HEK293T (cell line): ENCODE data around the gene ADAMTS3.

Experiments
- CTCF ChIA-PET: fragments of 350-600 bp; formaldehyde crosslinking; extraction: SDS; loops from one replicate; lab custom pipeline; 2021; ENCODE audit warnings: antibody characterized with exemption, inconsistent platforms; lab: Yijun Ruan, JAX
- POLR2A ChIA-PET: fragments of 350-600 bp; formaldehyde crosslinking; extraction: SDS; loops from one replicate; lab custom pipeline; 2020; ENCODE audit warnings: antibody characterized with exemption, inconsistent platforms; lab: Yijun Ruan, JAX
- DNase-seq: peaks from one replicate; pipeline ENCODE4 v3.0.0; 2012; ENCODE audit warnings: mixed read lengths; ENCODE audit errors: extremely low spot score
- ARNT ChIP-seq: fragments of 450-650 bp; IDR thresholded peaks from 2 replicates; pipeline ENCODE4 v1.6.1; 2017; ENCODE audit warnings: mild to moderate bottlenecking
- BHLHE40 ChIP-seq: fragments of 450-650 bp; IDR thresholded peaks from 2 replicates; pipeline ENCODE4 v1.6.1; 2016; ENCODE audit warnings: mild to moderate bottlenecking, moderate library complexity, borderline replicate concordance
- CTBP1 ChIP-seq: fragments of 450-650 bp; IDR thresholded peaks from 2 replicates; pipeline ENCODE4 v1.6.1; 2016; ENCODE audit warnings: borderline replicate concordance
- ELF4 ChIP-seq: fragments of 450-650 bp; IDR thresholded peaks from 2 replicates; pipeline ENCODE4 v1.6.1; 2017; ENCODE audit warnings: antibody characterized with exemption
- FOXA1 ChIP-seq: fragments of 450-650 bp; IDR thresholded peaks from 2 replicates; pipeline ENCODE4 v1.6.1; 2016; ENCODE audit warnings: mild to moderate bottlenecking
- FOXK2 ChIP-seq: fragments of 450-650 bp; IDR thresholded peaks from 2 replicates; pipeline ENCODE4 v1.6.1; 2016; ENCODE audit warnings: mild to moderate bottlenecking
- FOXM1 ChIP-seq: fragments of 450-650 bp; IDR thresholded peaks from 2 replicates; pipeline ENCODE4 v1.6.1; 2017; ENCODE audit warnings: mild to moderate bottlenecking, borderline replicate concordance
- HDGF ChIP-seq: fragments of 450-650 bp; IDR thresholded peaks from 2 replicates; pipeline ENCODE4 v1.6.1; 2017; ENCODE audit warnings: antibody characterized with exemption, borderline replicate concordance
- L3MBTL2 ChIP-seq: fragments of 450-650 bp; conservative IDR thresholded peaks from 2 replicates; pipeline ENCODE4 v1.6.1; 2016; ENCODE audit warnings: mild to moderate bottlenecking
- LEF1 ChIP-seq: fragments of 450-650 bp; IDR thresholded peaks from 2 replicates; pipeline ENCODE4 v1.6.1; 2017; ENCODE audit warnings: mild to moderate bottlenecking, borderline replicate concordance
- NFRKB ChIP-seq: fragments of 450-650 bp; IDR thresholded peaks from 2 replicates; pipeline ENCODE4 v1.6.1; 2016; ENCODE audit warnings: mild to moderate bottlenecking, moderate library complexity
- SP1 ChIP-seq: fragments of 450-650 bp; IDR thresholded peaks from 2 replicates; pipeline ENCODE4 v1.6.1; 2017
- SUZ12 ChIP-seq: fragments of 450-650 bp; IDR thresholded peaks from 2 replicates; pipeline ENCODE4 v1.6.1; 2016; ENCODE audit warnings: mild to moderate bottlenecking
- TARDBP ChIP-seq: fragments of 450-650 bp; IDR thresholded peaks from 2 replicates; pipeline ENCODE4 v1.6.1; 2016
- ZNF384 ChIP-seq: fragments of 450-650 bp; IDR thresholded peaks from 2 replicates; pipeline ENCODE4 v1.6.1; 2016
- TF ChIP-seq, protein P1 (sequence below): fragments of 450-650 bp; IDR thresholded peaks from 2 replicates; pipeline ENCODE4 v1.6.1; 2016

Gene ADAMTS3

DNA sequence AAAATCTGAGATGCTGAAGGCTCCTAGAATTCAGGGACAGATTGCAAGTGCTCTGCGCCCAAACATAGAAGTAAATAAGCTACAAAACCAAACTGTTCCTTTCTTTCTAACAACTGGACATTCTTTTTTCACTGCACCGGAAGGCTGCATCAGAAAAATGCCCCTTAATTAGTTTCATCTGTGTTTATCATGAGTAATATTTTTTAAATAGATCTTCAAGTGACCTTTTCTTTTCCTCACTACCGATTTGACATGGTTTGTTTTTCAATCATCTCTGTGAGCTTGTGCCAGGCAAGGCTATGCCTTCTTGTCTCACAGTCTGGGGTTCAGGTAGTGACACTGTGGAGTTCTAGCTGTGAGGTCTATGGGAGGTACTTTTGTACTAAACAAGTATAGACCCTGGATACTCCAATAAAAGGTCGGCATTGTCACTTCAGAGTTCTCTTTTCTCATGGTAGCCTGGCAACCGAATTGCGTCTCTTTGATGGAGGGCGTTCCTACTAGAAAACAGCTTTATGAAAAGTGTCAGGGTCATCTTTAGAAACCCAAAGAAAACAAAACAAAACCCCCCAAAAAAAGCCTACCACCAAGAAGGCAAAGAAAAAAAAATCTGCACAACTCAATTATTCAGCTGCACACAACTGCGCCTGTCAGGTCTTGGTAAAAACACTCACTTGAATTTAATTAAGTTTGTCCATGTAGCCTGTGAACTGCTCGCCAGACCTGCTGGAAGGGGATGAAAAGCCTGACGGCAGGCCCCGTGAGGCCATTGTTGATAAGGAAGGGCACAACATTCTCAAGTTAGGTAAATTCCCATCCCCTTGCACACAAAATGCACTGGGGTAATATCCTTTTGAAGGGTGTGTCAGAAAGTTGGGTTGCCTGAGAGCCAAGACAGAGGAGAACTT is 22.8 kb upstream of the ADAMTS3 start:
- ChIA-PET POLR2A (interaction anchor here (0.6 to 1.2 kb wide), 4 partner anchors 22 to 1977 kb away, joined by 3 read pairs; no protein-coding TSS in a partner anchor), CTCF (no interaction called here)
- TF ChIP-seq ZNF384 (no peak), SP1 (no peak), L3MBTL2 (no peak), LEF1 (no peak), TARDBP (no peak), FOXK2 (no peak), SUZ12 (no peak), FOXA1 (no peak), ELF4 (no peak), FOXM1 (no peak), NFRKB (no peak), CTBP1 (no peak), BHLHE40 (no peak)
- TF ChIP-seq, protein P1, sequence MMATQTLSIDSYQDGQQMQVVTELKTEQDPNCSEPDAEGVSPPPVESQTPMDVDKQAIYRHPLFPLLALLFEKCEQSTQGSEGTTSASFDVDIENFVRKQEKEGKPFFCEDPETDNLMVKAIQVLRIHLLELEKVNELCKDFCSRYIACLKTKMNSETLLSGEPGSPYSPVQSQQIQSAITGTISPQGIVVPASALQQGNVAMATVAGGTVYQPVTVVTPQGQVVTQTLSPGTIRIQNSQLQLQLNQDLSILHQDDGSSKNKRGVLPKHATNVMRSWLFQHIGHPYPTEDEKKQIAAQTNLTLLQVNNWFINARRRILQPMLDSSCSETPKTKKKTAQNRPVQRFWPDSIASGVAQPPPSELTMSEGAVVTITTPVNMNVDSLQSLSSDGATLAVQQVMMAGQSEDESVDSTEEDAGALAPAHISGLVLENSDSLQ = no peak
- no peak for DNase-seq

DNA sequence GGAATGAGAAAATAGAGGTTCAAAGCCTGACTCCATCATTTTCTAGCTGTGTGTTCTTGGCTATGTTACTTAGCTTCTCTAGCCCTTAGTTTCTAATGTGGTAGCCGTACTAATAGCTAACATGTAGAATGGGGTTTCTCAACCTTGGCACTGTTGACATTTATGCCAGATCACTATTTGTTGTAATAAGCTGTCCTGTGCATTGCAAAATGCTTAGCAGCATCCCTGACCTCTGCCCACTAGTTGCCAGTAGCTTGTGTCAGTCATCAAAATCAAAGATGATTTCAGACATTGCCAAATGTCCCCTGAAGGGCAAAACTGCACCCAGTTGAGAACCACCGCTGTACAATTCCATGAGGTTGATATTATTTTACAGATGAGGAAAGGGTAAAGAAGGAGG is 18.3 kb upstream of the ADAMTS3 start:
- TF ChIP-seq HDGF = no peak
- TF ChIP-seq L3MBTL2 = no peak
- no peak for TF ChIP-seq CTBP1
- TF ChIP-seq ARNT = no peak
- no peak for TF ChIP-seq SP1
- no peak for TF ChIP-seq BHLHE40
- TF ChIP-seq, protein P1 = no peak
- no peak for TF ChIP-seq TARDBP
- TF ChIP-seq FOXK2 = no peak
- no peak for TF ChIP-seq ELF4
- TF ChIP-seq FOXM1 = no peak
- TF ChIP-seq SUZ12 = no peak
- no peak for TF ChIP-seq LEF1
- TF ChIP-seq NFRKB = no peak
- no peak for TF ChIP-seq ZNF384
- no peak for TF ChIP-seq FOXA1
- DNase-seq = no peak
- CTCF ChIA-PET = no interaction called here
- POLR2A ChIA-PET = no interaction called here

DNA sequence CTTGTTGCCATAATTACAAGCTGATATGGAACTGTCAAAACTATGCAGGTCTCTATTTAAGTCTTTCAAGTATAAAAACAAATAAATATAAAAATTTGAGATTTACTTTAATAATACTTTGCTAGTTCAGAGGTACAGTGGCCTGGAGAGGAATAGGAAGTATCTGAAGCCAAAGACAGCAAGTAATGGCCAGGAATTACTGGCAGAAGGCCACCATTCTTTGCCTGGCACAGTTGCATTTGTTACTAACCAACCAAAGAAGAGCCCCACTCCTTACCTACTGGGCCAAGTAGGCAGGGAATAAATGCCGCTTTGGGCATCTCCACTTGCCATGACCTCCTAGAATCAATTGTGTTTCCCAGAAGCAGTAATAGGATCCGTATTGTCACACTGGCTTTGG is 13.8 kb upstream of the ADAMTS3 start:
- CTCF ChIA-PET = no interaction called here
- POLR2A ChIA-PET = no interaction called here
- DNase-seq = no peak
- TF ChIP-seq ZNF384 (no peak), ELF4 (no peak), LEF1 (no peak), CTBP1 (no peak), NFRKB (no peak), FOXK2 (no peak), ARNT (no peak), L3MBTL2 (no peak), TARDBP (no peak), FOXM1 (no peak), BHLHE40 (no peak), HDGF (no peak), SP1 (no peak), FOXA1 (no peak)
- TF ChIP-seq, protein P1 = no peak

DNA sequence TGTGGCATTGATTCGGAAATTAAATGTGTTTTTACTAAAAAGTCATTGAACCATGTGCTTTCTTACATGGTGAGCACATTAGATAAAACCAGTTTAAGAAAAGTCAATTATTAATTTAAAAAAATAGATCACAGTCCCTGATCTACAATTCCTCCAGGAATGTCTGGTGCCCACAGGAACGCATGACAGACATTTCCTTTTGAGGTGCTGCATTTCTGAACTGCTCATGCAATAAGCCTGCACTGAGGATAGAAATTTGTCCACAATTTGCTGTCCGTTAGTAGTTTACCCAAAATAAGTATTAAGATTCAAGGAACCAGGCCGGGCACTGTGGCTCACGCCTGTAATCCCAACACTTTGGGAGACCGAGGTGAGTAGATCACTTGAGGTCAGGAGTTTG is 8.2 kb upstream of the ADAMTS3 start:
- DNase-seq = no peak
- no peak for TF ChIP-seq SP1
- TF ChIP-seq LEF1 = no peak
- TF ChIP-seq NFRKB = no peak
- no peak for TF ChIP-seq BHLHE40
- no peak for TF ChIP-seq FOXM1
- TF ChIP-seq FOXK2 = no peak
- TF ChIP-seq FOXA1 = no peak
- no peak for TF ChIP-seq SUZ12
- TF ChIP-seq L3MBTL2 = no peak
- TF ChIP-seq CTBP1 = no peak
- no peak for TF ChIP-seq ZNF384
- TF ChIP-seq ARNT = no peak
- no peak for TF ChIP-seq TARDBP
- TF ChIP-seq HDGF = no peak
- no peak for TF ChIP-seq ELF4
- TF ChIP-seq, protein P1 = no peak
- POLR2A ChIA-PET = no interaction called here
- CTCF ChIA-PET = no interaction called here

DNA sequence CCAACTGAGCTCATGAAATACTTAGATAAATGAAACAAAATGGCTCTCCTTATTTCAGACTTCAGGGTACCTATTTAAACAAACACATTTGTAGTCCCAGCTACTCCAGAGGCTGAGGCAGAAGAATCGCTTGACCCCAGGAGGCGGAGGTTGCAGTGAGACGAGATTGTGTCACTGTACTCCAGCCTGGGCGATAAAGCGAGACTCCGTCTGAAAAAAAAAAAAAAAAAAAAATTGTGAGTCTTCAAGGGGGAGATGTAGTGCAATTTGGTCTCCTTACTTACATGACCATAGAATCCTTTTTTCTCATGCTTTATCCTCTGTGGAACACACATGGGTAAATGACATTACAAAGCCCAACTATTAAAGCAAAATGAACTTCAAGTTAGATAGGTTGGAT is 2.3 kb upstream of the ADAMTS3 start:
- TF ChIP-seq FOXM1 (no peak), ELF4 (no peak), FOXK2 (no peak)
- POLR2A ChIA-PET = no interaction called here
- CTCF ChIA-PET = no interaction called here

More for the DNA sequence above, 2.3 kb upstream of the ADAMTS3 start:
- no peak for DNase-seq
